Gastrocnemius medialis (tissue), 4 donors: ENCODE measurements around the gene PGAM5.

Experiments
- POLR2A ChIP-seq, 2 donors: fragments of 450-650 bp; IDR thresholded peaks; one replicate each; pipeline ENCODE4 v1.6.1; 2017; ENCODE audit warnings: antibody characterized with exemption in 2 of 2, mild to moderate bottlenecking in 2 of 2, moderate library complexity in 2 of 2
- TF ChIP-seq, protein P1 (sequence below), 5 experiments: fragments of 450-650 bp in 3 of 5; fragments of 200-600 bp in 2 of 5; sonication (generic) in 2 of 5; IDR thresholded peaks in 4 of 5; conservative IDR thresholded peaks in 1 of 5; 1 replicate in 4 of 5; 2 replicates in 1 of 5; pipeline ENCODE4 v1.5.1; 2016 to 2019; ENCODE audit warnings: antibody characterized with exemption in 5 of 5, mild to moderate bottlenecking in 3 of 5, moderate library complexity in 3 of 5

DNA sequence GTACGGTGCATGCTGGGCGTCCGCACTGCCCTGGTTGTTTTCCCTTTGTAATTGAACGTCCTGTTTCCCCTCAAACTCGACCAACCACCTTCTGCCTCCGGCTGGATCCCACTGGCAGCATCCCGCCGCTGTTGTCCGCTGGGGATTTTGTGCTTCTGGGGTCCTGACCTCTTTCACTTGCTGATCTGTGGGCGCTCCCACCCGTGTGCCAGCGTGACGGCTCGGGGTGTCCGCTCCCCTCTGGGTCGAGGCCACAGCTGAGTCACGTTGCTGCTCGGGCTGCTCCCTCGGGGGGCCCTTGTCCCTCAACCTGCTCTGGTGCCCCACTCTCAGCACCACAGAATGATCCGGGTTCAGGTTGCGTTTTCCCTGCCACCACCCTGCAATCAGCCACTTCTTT lies 8.0 kb downstream of the PGAM5 start:
- TF ChIP-seq, protein P1, sequence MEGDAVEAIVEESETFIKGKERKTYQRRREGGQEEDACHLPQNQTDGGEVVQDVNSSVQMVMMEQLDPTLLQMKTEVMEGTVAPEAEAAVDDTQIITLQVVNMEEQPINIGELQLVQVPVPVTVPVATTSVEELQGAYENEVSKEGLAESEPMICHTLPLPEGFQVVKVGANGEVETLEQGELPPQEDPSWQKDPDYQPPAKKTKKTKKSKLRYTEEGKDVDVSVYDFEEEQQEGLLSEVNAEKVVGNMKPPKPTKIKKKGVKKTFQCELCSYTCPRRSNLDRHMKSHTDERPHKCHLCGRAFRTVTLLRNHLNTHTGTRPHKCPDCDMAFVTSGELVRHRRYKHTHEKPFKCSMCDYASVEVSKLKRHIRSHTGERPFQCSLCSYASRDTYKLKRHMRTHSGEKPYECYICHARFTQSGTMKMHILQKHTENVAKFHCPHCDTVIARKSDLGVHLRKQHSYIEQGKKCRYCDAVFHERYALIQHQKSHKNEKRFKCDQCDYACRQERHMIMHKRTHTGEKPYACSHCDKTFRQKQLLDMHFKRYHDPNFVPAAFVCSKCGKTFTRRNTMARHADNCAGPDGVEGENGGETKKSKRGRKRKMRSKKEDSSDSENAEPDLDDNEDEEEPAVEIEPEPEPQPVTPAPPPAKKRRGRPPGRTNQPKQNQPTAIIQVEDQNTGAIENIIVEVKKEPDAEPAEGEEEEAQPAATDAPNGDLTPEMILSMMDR (IDR thresholded peaks at IDR 0.05 in 4 of 5, conservative IDR thresholded peaks at IDR 0.05 in 1 of 5), result no peak
- TF ChIP-seq POLR2A (IDR thresholded peaks at IDR 0.05), result no peak
